Measurements from ENCODE around the gene TRAK2. TPM values are rescaled to one million over a fixed set of nuclear protein-coding genes. Genes with fewer than 3 reads are reported as not detected.

Gene TRAK2
- total and polyA plus RNA-seq, 8 donors, result 8.9 to 33.6 (median 18.4) TPM

DNA sequence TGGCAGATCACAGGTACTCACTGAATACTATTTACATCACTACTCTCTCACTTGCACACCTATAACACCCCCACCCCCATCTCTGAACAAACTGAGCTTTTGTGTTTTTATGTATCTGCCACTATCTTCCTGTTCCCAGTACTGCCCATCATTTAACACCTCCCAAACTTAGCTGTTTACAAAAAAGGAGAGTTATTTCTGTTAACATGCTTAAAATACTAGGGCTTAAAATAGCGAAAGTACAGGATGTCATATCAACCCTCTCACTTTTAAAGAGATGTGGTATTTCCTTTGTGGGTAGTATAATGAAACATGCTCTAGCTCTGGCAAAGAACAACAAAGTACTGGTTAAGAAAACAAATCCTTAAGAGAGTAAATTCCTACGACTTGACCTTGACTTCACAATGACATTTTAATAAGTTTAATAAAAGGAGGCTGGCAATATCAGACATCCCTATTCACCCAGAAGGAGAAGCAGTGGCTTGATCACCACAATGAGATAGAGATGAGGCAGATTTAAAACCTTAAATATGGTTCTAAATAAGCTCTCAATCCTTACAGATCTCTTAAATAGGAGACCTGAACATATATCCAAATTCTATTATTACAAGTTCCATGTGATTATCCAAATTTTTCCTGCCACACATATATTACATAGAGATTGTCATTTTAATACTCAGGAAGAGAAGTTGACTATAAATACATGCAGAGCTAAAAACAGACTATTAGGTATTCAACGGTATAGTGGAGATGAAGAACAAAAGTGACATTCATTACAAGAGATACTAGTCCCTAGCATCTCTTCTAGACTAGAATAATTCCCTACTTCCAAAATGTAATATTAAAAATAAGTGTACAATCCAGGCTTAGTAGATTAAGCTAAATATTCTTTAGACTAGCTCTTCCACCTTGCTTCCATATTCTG is 36.9 kb downstream of the TRAK2 start:
- Histone ChIP-seq H3K27ac (no peak overlapping the region), H3K36me3 (no peaks in the 10 kb centered on the region), H3K4me3 (no peak overlapping the region), H3K27me3 (no peaks in the 10 kb centered on the region), H3K4me1 (peaks cover 0 to 14% (median 4%) of the 10 kb centered on the region in 3 donors), H3K9me3 (no peaks in the 10 kb centered on the region)
- TF ChIP-seq, protein P1, sequence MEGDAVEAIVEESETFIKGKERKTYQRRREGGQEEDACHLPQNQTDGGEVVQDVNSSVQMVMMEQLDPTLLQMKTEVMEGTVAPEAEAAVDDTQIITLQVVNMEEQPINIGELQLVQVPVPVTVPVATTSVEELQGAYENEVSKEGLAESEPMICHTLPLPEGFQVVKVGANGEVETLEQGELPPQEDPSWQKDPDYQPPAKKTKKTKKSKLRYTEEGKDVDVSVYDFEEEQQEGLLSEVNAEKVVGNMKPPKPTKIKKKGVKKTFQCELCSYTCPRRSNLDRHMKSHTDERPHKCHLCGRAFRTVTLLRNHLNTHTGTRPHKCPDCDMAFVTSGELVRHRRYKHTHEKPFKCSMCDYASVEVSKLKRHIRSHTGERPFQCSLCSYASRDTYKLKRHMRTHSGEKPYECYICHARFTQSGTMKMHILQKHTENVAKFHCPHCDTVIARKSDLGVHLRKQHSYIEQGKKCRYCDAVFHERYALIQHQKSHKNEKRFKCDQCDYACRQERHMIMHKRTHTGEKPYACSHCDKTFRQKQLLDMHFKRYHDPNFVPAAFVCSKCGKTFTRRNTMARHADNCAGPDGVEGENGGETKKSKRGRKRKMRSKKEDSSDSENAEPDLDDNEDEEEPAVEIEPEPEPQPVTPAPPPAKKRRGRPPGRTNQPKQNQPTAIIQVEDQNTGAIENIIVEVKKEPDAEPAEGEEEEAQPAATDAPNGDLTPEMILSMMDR (IDR thresholded peaks at IDR 0.05), result no peak
- FAIRE-seq, result peak; percentile 32
- intact Hi-C loops (cut with DNase I), result no loop called here
- WGBS, 2 donors, result 51 to 56% methylated on average over 3 of the region's 3 CpGs
- DNase-seq, result no peak
- ATAC-seq, result no peak

DNA sequence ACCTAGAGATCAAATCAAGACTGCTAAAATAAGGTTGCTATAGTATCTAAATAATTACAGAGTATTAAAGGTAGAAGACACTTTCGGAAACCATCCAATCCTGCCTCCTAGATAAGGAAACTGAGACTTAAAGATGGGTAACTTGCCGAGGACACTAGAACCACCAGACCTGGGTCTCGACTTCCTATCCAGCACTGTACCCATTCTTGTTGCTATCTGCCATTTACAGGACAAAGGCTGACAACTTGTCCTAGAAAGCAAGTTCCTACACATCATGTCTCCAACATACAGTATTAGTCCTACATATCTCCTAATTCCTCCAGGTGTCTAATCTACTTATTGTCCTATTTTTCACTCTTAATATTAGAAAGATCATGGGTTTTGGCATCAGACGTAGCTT is 37.7 kb downstream of the TRAK2 start:
- Histone ChIP-seq H3K36me3 (no peaks in the 10 kb centered on the region), H3K4me3 (no peak overlapping the region), H3K4me1 (peaks cover 0 to 16% (median 4%) of the 10 kb centered on the region in 3 donors), H3K27ac (no peak overlapping the region), H3K27me3 (no peaks in the 10 kb centered on the region), H3K9me3 (no peaks in the 10 kb centered on the region)
- TF ChIP-seq, protein P1 (IDR thresholded peaks at IDR 0.05), result no peak
- FAIRE-seq (no peak), ATAC-seq (no peak), DNase-seq (no peak)
- 63 to 70% methylated on average over 4 of the region's 4 CpGs for WGBS, 2 donors
- intact Hi-C loops (cut with DNase I), result no loop called here

DNA sequence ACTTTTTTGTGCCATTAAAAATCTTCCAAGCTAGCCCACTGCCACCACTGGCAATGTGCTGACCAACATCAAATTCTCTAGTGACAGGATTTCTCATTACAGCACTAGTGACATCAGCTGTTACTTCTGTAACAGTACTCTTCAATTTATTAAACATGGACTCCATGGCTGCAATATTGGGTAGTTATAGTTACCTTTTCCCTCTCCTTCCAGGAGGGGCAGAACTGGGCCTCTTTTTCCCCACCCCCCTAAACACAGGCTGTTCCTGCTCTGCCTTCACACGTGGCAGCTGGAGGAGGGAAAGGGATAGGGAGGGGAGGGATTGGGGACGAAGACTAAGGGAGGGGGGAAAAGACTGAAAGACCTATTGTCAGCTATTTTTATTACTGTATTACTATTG is 38.1 kb downstream of the TRAK2 start:
- no peak overlapping the region for H3K27ac ChIP-seq
- ATAC-seq, result no peak
- TF ChIP-seq, protein P1 (IDR thresholded peaks at IDR 0.05), result no peak
- WGBS, 2 donors, result 43 to 61% methylated on average over 2 of the region's 2 CpGs
- no peaks in the 10 kb centered on the region for H3K27me3 ChIP-seq
- intact Hi-C loops (cut with DNase I), result no loop called here
- no peak for FAIRE-seq
- DNase-seq, result no peak
- H3K36me3 ChIP-seq, result no peaks in the 10 kb centered on the region
- H3K9me3 ChIP-seq, result no peaks in the 10 kb centered on the region
- H3K4me3 ChIP-seq, result no peak overlapping the region
- peaks cover 0 to 16% (median 4%) of the 10 kb centered on the region in 3 donors for H3K4me1 ChIP-seq

DNA sequence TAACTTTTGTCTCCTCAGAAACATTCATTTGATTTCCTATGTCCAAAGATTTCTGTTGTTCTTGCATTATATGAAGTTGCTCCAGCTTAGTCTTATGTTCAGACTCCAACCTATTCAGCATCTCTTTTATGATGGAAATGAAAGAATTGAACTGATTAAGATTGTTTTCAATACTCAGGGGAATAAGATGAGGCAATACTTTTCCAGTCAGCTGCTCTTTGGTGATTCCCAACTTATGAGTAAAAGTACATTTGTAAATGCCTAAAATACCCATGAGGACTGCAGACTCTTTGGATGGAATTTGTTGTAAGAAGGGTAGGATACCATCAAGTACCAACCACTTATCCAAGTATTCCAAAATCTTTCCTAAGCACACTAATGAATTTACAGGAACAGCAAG is 39.8 kb downstream of the TRAK2 start:
- Histone ChIP-seq H3K4me3 (no peak overlapping the region), H3K27me3 (no peaks in the 10 kb centered on the region), H3K4me1 (peaks cover 7 to 21% (median 12%) of the 10 kb centered on the region in 3 donors), H3K9me3 (no peaks in the 10 kb centered on the region), H3K27ac (no peak overlapping the region), H3K36me3 (no peaks in the 10 kb centered on the region)
- DNase-seq, result no peak
- no peak for ATAC-seq
- intact Hi-C loops (cut with DNase I), result no loop called here
- FAIRE-seq, result no peak
- TF ChIP-seq, protein P1 (IDR thresholded peaks at IDR 0.05), result no peak

DNA sequence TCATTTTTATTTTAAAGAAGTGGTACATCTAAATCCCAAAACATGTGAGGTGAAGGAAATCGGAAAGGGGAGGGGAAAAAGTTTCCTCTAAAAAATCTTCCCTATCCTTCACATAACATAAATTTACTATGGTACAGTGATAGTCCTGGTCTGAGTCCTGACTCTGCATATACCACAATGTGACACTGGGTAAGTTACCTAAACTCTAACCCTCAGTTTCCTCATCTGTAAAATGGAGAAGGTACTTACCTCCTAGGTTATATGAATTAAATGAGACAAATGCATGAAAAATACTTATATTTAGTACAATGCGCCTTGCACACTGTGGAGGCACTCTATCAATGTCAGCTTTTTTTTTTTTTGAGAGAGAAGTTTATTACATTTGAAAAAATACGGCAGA is 42.3 kb downstream of the TRAK2 start:
- H3K27ac ChIP-seq, result no peak overlapping the region
- peaks cover 28 to 32% (median 31%) of the 10 kb centered on the region in 3 donors for H3K4me1 ChIP-seq
- no peaks in the 10 kb centered on the region for H3K9me3 ChIP-seq
- H3K36me3 ChIP-seq, result no peaks in the 10 kb centered on the region
- no peaks in the 10 kb centered on the region for H3K27me3 ChIP-seq
- intact Hi-C loops (cut with DNase I), result loop anchor here in 1 of 3 donors (10.0 kb wide), 1 partner anchor 46 kb away; the partner anchor contains the start of genes STRADB and TRAK2
- FAIRE-seq (no peak), DNase-seq (no peak), ATAC-seq (no peak)
- TF ChIP-seq, protein P1 (IDR thresholded peaks at IDR 0.05), result no peak
- WGBS, 2 donors, result 84 to 88% methylated on average over 3 of the region's 3 CpGs
- H3K4me3 ChIP-seq, result no peak overlapping the region
